HG03139 (cell line): ENCODE measurements around the gene SOX12.

Source experiments
- ATAC-seq: cut with Tn5 transposase; IDR thresholded peaks from one replicate; pipeline ENCODE4 v1.9.1; 2021; ENCODE audit not compliant: unreplicated experiment

SOX12 gene

DNA sequence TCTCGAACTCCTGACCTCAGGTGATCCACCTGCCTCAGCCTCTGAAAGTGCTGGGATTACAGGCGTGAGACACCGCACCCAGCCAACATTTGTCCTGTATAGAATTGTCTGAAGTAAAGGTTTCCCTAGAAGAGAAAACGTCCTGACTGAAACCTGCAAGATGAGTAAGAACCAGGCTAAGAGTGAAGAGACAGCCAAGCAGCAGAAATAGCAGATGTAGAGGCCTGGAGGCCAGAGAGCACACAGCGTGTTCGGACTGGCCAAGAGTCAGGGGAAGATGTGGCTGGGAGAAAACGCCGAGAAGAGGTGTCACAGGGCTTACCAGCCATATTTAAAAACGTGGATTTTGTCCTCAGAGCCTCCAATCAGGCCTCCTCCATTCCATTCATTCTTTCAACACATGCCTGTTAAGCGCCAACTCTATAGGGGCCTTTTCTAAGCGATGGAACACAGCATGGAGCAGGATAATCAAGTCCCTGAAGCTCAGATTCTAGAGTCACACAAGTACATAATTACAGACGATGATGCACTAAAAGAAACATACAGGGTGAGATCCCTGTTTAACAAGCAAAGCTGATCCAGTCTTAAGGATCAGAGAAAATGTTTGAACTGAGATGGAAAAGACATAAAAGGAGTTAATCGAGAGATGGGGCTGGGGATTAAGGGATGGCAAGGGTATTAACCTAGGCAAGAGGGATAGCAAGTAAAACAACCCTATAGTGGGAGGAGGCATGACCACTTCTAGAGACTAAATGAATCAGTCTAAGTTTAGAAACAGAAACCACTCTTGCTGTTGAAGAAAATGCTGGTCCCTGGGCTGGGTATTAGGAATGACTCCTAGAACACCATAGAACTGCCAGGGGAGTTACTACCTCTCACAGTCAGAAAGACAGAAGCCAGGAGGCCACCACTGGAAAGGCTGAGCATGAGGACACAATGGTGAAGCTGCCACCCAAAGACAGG lies 23.2 kb upstream of the SOX12 start:
- ATAC-seq = no peak

DNA sequence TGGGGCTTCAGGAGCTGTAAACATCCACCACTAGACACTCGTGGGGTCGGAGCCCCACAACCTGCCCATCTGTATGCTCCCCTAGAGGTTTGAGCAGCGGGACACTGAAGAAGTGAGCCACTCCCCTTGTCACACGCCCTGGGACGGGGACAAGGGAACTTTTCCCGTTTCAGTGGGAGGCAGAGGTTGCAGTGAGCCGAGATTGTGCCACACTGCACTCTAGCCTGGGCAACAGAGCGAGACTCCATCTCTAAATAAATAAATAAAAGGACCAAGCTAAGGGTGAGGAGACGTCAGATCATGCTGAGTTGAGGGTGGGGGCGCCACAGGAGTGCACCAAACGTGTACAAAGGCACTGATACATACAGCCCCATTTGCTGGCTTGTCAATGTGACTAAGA lies 19.6 kb upstream of the SOX12 start:
- ATAC-seq = no peak

DNA sequence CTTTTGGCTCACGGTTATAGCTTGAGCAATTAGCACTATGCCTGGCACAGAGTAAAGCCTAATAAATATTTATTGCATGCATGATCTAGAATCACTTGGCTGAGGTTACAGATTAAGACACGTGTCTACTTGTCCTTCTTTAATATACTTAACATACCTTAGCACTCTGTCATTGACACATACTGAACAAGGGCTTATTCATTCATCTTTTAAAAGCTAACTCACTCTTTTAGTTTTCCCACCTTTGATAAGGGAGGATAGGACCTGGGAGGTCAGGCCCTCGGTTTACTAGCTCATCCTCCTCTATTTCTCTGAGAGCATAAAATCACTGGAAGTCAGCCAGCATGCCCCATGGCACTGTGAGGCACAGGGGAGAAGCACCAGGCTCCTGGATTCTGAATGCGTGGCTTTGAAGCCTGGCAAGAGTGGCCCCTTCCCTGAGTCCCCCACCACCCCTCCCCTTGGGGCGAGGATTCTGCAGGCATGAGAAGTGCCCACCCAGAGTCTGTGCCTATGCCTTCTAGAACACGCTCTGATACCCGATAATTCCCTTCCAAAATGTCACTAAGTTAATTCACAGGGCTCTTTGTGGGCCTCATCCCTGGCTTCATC lies 16.8 kb upstream of the SOX12 start:
- no peak for ATAC-seq

DNA sequence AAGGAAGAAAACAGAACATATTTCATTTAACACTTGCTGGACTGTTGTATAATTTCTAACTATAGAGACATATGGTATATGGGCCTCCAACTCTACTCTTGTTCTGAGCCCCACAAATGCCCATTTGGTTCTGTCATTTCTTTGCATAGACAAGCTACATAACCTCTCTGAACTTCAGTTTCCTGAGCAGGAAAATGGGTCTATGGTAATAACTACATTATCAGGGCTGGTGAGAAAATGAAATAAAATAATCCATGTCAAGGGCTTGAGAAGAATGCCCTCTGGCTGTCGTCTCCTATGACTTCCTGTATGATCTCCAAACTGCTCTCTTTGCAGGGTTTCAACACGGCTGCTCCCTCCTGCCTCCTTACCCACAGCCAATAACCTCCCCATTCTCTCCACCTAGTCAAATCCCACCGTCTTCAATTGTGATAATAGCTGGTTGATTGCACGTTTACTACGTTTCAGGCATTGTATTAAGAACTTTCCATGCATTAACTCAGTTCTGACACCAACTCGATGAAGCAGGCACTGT lies 16.0 kb upstream of the SOX12 start:
- no peak for ATAC-seq

DNA sequence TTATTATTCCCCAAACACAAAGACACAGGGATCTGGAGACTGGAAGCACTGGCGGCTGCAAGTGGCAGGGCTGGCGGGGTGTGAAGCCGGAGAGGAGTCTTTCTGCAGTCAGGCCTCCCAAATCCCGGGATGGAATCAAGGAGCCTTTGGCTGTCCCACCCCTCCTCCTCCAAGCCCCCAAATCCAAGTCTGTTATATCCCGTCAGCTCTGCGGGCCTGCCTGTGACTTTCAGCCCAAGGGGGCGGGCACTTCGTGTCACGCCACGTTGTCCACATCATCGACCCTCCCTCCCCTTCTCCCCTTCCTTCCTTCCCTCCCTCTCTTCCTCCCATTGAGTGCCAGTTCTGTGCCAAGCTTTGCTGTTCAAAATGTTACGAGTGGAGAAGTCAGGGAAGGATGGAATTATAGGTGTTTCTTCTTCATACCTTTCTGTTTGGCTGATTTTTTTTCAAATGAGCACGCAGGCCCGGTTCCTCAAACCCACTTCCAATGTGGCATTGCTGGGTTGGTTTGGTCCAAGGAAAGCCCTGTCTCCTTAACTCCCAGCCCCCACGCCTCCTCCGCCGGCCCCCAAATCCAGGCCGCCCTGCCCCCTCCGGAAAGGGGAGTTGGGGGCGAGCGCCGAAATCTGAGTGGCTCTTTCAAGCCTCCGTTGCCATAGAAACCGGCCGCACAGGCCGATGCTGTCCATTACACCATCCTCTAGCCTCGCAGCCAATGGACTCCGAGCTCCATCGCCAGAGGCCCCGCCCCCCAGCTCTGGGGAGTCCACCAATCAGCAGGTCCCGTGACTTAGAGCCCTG lies 15.3 kb upstream of the SOX12 start:
- peak; percentile 96 for ATAC-seq

DNA sequence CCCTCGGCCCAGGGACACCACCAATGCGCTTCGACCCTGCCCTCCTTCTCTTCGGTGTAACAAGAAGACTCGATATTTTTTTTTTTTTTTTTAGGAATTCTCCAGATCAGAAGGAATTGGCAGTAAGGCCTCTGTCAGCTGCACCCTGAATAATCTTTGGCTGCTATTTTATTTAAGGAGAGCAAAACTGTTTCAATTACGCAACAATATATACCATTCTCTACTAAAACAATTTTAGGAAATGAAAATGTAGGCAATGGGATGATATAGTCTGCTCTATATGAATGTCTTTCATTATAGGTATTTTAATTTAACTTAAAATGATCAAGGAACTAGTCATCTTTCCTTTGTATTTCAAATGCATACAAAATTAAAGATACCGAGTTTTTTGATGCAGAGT lies 14.7 kb upstream of the SOX12 start:
- ATAC-seq = no peak

DNA sequence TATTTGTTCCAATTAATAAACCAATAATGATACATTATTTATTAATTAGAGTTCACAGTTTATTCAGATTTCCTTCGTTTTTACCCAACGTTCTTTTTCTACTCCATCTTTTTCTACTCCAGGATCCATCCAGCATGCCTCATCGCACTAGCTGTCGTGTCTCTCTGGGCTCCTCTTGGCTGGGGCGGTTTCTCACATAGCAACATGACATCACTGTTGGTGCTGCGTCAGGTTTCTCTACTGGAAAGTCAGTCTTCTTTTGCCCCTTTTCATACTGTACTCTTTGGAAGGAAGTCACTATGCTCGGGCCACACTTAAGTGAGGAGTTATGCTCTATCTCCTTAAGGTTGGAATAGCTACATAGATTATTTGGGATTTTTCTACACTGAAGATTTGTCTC lies 13.7 kb upstream of the SOX12 start:
- no peak for ATAC-seq

DNA sequence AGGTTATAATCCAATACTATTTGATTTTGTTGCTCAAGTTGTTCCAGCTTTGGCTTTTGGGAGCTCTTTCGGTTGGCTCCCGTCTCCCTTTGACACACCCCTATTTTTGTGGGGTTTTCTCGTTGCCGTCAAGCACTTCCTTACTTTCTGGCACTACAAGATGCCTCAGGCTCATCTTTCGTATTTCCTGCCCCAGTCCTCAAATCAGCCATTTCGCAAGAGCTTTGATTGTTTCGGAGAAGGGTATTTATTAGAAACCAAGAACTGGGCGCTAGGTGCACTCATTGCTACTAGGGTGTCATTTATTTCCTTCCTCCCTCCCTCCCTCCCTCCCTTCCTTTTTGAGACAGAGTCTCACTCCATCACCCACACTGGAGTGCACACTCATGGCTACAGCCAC lies 13.3 kb upstream of the SOX12 start:
- no peak for ATAC-seq

DNA sequence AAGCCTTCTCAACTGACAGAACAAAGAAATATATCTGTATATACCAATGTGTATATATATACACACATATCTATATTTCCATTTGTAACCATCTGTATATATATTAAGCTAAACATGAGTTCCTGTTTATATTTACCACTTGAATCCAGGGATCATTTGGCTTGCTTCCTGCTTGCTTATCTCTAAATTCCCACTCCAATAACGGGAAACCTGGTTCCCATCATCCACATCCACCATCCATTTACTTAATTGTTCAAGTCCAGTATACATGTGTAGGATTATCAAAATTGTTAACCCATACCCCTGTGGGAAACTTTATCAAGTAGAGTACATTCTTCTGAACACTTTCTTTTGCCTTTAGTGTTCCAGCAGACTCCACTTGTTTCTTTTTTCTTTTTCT lies 12.5 kb upstream of the SOX12 start:
- no peak for ATAC-seq

DNA sequence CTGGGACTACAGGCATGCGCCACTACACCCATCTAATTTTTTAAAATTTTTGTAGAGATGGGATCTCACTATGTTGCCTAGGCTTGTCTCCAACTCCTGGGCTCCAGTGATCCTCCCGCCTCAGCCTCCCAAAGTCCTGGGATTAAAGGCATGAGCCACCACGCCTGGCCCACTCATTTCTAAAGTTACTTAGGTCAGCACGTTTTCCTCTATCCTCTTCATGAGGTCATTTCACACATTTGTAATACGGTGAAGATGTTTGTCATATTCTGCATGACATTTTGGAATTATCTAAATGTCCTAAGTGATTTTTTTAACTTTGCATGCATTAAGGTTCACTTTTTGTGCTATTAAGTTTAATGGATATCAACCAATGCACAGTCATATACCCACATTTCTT lies 11.9 kb upstream of the SOX12 start:
- no peak for ATAC-seq

DNA sequence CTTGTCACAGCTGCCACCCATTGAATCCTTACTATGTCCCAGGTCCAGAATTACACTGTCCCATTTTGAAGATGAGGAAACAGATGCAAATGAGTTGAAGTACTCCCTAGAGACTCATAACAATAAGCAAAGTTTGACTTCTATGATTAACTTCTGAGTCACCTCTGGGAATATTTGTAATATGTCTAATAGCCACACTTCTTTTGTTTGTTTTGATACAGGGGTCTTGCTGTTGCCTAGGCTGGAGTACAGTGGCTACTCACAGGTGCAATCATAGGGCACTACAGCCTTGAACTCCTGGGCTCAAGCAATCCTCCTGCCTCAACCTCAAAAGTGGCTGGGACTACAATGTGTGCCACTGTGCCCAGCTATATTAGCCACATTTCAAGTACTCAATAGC lies 11.4 kb upstream of the SOX12 start:
- ATAC-seq = no peak

DNA sequence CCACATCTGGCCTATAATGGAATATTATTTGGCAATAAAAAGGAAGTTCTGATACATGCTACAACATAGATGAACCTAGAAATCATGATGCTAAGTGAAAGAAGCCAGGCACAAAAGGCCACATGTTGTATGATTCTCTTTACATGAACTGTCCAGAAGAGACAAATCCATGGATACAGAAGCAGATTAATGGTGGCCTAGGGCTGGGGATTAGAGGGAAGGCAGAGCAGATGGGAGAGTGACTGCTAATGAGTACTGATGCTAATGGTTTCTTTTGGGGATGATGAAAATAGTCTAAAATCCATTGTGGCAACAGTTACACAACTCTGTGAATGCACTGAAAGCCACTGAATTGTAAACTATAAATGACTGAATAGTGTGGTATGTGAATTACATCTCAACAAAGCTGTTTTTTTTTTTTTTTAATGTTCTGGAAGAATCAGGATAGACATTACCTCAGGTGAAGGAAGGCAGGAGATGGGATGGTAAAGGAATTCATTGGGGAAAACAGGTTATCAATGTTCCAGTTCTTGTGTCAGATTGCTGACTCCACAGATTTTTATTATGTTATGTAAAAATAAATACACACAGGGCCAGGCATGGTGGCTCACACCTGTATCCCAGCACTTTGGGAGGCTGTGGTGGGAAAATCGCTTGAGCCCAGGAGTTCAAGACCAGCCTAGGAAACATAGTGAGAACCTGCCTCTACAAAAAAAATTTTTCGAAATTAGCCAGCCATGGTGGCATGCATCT lies 8.9 kb upstream of the SOX12 start:
- no peak for ATAC-seq

DNA sequence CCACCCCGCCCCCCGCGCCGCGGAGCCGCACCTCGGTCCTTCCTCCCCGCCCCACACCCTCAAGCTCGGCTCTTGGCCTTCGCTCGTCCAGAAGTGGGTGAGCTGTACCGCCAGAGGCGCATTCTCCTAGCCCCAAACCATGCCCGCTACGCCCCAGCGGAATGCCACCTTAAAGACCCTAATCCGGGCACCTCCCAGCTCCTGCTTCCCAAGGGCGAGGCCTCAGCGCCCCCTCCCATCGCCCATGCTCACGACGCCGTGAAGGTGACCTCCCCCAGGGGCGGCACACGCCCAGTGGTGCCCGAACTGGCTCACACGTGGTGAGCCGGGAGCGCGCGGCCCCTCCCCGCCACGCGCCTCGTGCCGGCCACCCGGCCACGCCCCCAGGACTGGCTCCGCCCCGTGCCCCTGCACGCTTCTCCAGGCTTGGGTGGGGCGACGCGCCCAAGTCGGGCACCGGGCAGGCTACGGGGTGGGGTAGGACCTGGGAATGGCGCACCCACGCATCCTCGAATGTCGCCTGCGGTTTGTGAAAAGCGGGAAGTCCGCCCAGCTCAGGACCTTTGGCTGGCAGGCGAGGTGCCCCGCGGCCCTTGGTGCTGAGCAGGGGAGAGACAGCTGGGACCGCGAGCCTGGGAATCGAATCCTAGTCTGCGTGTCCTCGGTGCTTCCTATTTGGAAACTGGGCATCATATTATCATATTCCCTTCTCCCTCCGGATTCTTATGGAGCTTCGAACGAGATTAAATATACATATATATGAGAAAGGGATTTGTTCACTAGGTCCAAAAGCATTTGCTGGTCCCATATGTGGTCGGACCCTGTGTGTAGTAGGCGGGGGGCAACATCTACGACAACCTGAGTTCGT lies 941 bp upstream of the SOX12 start:
- ATAC-seq = peak; percentile 44

DNA sequence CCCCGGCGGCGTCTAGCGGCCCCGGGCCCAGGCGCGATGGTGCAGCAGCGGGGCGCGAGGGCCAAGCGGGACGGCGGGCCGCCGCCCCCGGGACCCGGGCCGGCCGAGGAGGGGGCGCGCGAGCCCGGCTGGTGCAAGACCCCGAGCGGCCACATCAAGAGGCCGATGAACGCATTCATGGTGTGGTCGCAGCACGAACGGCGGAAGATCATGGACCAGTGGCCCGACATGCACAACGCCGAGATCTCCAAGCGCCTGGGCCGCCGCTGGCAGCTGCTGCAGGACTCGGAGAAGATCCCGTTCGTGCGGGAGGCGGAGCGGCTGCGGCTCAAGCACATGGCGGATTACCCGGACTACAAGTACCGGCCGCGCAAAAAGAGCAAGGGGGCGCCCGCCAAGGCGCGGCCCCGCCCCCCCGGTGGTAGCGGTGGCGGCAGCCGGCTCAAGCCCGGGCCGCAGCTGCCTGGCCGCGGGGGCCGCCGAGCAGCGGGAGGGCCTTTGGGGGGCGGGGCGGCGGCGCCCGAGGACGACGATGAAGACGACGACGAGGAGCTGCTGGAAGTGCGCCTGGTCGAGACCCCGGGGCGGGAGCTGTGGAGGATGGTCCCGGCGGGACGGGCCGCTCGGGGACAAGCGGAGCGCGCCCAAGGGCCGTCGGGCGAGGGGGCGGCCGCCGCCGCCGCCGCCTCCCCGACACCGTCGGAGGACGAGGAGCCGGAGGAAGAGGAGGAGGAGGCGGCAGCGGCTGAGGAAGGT lies 715 bp downstream of the SOX12 start:
- ATAC-seq = no peak

DNA sequence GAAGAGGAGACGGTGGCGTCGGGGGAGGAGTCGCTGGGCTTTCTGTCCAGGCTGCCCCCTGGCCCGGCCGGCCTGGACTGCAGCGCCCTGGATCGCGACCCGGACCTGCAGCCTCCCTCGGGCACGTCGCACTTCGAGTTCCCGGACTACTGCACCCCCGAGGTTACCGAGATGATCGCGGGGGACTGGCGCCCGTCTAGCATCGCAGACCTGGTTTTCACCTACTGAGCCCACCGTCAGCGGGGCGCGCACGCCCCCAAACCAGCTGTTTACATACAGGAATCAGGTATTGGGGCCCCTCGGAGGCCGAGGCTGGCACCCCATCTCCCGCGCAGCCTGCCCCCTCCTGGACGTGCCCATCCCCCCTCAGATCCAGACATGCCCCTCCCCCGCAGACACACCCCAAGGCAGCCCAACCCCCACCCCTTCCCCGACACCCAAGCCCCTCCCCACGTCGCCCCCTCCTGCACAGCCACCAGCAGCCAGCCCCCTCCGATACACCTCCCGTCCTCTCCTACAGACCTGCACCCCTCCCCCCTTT lies 1.4 kb downstream of the SOX12 start:
- ATAC-seq = no peak

DNA sequence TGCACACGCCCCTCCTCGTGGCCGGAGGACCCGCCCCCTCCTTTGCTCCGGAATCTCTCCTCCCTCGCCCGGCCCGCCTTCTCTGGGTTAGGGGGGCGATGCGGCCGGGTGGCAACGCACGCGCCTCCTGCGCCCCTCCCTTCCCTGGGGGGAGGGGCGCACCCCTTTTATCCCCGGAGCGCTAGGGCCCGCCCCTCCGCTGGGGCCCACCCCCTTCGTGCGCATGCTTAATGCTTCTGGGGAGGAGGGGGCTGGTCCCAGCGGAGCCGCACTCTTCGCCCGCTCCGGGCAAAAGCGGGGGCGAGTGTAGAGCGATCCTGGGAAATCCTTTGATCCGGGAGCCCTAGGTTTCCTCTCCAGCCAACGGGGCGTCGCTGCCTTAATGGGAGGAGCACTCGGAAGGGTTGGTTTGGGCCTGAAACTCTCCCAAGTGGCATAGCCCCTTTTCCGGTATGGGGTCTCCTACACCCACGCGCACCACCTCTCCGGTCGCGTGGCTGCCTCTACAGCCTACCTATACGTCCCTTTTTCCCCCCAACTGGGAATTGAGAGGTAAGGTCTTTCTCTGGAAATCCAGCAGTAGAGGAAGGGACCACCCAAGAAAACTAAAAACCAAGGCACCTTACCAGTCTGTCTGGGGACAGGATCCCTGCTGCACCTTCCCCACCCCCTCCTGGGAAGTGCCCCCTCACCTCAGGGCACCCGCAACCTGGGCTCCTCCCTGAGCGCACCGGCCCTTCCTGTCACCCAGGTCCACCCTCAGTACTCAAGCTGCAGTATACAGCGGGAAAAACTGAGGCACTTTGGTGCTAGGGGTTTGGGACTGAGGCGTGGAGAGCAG lies 2.1 kb downstream of the SOX12 start:
- no peak for ATAC-seq

DNA sequence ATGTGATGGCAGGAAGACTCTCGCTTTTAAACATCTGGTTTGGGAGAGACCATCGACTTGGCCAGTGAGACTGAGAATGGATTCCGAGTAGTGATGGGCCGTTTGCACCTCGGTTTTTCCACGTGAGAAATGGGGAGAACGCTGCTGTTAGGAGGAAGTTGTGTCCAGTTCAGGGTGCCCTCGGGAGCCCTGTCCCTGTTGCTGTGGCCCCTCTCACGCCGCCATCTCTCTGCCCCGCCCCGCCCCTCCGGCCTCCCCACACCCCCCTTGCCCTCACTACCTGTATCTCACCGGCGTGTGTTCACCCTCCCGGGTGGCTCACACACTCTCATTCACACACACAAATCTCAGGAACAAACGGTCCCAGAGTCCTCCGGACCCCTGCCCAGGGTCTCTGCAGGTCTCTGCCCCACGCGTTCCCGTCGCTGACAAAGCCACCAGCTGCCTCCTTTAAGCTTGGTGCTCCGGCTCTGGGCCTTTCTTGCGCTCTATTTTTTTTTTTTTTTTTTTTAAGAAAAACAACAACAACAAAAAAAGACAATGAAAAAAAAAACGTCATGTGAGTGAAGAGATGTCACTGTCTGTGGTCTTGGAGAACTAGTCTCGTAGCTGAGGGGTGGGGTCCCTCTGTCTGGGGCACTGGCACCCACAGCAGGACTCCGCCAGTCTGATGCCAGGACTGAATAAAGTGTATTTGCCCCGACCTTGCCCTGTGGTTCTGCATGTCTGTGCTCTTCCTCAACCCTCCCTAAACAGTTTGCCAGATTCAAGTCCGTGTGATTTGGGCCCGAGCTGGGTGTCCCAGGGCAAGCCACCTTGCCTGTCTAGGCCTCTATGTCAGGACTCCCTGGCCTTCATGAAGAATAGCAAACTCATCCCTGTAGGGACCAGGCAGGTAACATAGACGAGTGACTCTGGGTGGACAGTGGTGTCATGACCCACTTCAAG lies 2.9 kb downstream of the SOX12 start:
- ATAC-seq = no peak
